Colonic mucosa (tissue), 4 donors: ENCODE measurements around the gene IFNG-AS1. TPM values are rescaled to one million over a fixed set of nuclear protein-coding genes. Genes with fewer than 3 reads are reported as not detected.

Experiments
- DNase-seq: peaks from one replicate; pipeline ENCODE4 v3.0.0-alpha.2; 2020
- H3K27ac ChIP-seq: fragments of 200-600 bp; one replicate; pipeline ENCODE4 v1.8.0; 2021
- H3K27me3 ChIP-seq: fragments of 200-600 bp; one replicate; pipeline ENCODE4 v1.8.0; 2021
- H3K36me3 ChIP-seq: fragments of 200-600 bp; one replicate; pipeline ENCODE4 v1.8.0; 2021
- H3K4me1 ChIP-seq: fragments of 200-600 bp; one replicate; pipeline ENCODE4 v1.8.0; 2021; ENCODE audit warnings: mild to moderate bottlenecking
- H3K4me3 ChIP-seq: fragments of 200-600 bp; one replicate; pipeline ENCODE4 v1.8.0; 2021
- H3K9ac ChIP-seq, 2 donors: one replicate each; pipeline ENCODE4 v1.7.0; 2013; ENCODE audit warnings: control low read depth in 2 of 2, low read depth in 2 of 2, low read length in 2 of 2
- H3K9me3 ChIP-seq: fragments of 200-600 bp; one replicate; pipeline ENCODE4 v1.8.0; 2021
- intact Hi-C: fragments of 100-400 bp; cut with DNase I; formaldehyde crosslinking; loops from one replicate; pipeline ENCODE4 v1.14.1; 2022
- total RNA-seq, 2 donors: library from RNA; stranded (reverse); fragmentation: NEBNext Ultra II Directional in 1 of 2; extraction: Animal tissue kit (Norgen Biotek cat#: 25700) in 1 of 2; gene quantifications; one replicate each; pipeline ENCODE4 v1.2.1, GENCODE V29; 2021
- TF ChIP-seq, protein P1 (sequence below): fragments of 200-600 bp; IDR thresholded peaks from one replicate; pipeline ENCODE4 v1.8.0; 2022; ENCODE audit warnings: antibody characterized with exemption, mild to moderate bottlenecking
- donor health status: healthy.
- donor health status: DM: no; HTN: no; CAD: no.
- donor health status: DM: no; HTN: no; CAD: no.

Gene IFNG-AS1
- total RNA-seq, 2 donors from 2014 or later: not detected

DNA sequence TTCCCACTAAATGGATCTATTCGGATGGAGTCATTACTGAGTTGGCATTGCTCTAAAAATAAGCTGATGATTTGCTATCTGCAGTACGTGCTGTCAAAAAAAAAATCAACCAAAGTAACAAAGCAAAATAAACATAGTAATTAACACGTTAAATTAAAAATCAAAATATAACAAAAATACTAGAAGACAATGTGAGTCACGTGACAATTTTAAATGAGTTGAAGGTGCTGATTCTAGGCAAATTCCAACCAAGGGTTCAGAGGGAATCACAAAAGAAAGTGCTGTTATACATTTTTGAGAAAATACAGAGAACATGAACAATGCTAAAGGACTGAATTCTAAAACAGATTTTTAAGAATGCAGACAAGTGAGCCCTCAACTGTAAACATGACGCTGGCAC, 45.2 kb upstream of the IFNG-AS1 start:
- intact Hi-C loops: loop anchor here (5.0 to 10.0 kb wide), 2 partner anchors 292 to 499 kb away; no protein-coding TSS in a partner anchor
- Histone ChIP-seq H3K9ac (no peak overlapping the region), H3K27ac (no peak overlapping the region), H3K4me1 (peaks cover 5% of the 10 kb centered on the region), H3K4me3 (no peak overlapping the region), H3K36me3 (no peaks in the 10 kb centered on the region), H3K27me3 (no peaks in the 10 kb centered on the region), H3K9me3 (no peaks in the 10 kb centered on the region)
- TF ChIP-seq, protein P1, sequence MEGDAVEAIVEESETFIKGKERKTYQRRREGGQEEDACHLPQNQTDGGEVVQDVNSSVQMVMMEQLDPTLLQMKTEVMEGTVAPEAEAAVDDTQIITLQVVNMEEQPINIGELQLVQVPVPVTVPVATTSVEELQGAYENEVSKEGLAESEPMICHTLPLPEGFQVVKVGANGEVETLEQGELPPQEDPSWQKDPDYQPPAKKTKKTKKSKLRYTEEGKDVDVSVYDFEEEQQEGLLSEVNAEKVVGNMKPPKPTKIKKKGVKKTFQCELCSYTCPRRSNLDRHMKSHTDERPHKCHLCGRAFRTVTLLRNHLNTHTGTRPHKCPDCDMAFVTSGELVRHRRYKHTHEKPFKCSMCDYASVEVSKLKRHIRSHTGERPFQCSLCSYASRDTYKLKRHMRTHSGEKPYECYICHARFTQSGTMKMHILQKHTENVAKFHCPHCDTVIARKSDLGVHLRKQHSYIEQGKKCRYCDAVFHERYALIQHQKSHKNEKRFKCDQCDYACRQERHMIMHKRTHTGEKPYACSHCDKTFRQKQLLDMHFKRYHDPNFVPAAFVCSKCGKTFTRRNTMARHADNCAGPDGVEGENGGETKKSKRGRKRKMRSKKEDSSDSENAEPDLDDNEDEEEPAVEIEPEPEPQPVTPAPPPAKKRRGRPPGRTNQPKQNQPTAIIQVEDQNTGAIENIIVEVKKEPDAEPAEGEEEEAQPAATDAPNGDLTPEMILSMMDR: no peak
- no peak for DNase-seq

DNA sequence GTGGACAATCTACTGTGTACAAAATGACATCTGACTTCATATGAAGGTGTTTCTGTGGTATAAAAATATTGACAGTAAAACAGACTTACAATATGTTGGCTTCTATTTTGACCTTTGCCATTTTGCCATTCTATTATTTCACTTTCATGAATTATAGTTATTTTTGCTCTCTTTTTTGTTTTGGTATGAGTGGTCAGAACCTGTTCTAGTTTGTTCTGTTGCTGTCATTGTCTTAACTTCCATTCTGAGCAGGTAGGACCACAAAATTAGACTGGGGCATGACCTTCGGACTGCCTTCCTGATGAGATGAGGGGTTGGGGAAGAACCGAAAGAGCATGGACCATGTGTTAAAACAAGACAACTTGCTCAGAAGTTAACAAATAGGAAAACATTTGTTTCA, 36.5 kb upstream of the IFNG-AS1 start:
- intact Hi-C loops: no loop called here
- no peak overlapping the region for H3K4me3 ChIP-seq
- TF ChIP-seq, protein P1: no peak
- DNase-seq: no peak
- H3K9ac ChIP-seq: no peak overlapping the region
- no peaks in the 10 kb centered on the region for H3K4me1 ChIP-seq
- H3K27ac ChIP-seq: no peak overlapping the region
- H3K27me3 ChIP-seq: no peaks in the 10 kb centered on the region
- H3K9me3 ChIP-seq: no peaks in the 10 kb centered on the region
- H3K36me3 ChIP-seq: no peaks in the 10 kb centered on the region

DNA sequence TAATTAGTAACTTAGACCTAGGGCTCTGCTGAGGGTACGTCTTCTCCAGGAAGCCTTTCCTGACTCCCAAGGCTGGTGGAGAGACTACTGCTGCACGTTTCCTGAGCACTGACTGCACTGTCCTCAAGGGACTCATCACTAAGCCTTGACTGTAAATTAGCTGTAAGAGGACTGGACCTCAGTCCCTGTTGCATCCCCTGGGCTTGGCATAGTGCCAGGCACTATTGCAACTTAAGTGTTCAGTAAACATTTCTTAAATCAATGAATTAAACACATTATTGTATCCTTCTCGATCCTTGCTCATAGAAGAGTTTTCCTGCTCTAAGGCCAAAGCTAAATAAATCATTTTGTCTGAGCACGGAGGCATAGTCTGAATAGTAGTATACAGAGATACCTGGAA, 31.9 kb upstream of the IFNG-AS1 start:
- no peak overlapping the region for H3K27ac ChIP-seq
- no peaks in the 10 kb centered on the region for H3K27me3 ChIP-seq
- no peak overlapping the region for H3K4me3 ChIP-seq
- no peaks in the 10 kb centered on the region for H3K9me3 ChIP-seq
- intact Hi-C loops: no loop called here
- no peak for DNase-seq
- no peaks in the 10 kb centered on the region for H3K36me3 ChIP-seq
- H3K4me1 ChIP-seq: no peaks in the 10 kb centered on the region
- no peak overlapping the region for H3K9ac ChIP-seq
- TF ChIP-seq, protein P1: no peak

DNA sequence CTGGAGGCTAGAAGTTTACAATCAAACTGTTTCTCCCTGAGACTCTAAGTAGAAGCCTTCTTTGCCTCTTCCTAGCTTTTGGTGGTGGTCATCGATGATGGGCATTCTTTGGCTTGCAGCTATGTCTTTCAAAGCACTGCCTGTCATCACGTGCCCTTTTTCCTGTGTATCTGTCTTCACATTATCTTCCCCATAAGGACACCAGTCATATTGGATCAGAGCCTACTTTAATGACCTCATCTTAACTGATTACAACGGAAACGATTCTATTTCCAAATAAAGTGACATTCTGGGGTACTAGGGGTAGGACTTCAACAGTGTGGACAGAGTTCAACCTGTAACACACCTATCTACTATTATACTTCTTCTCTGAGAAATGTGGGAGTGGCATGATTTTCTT, 31.1 kb upstream of the IFNG-AS1 start:
- Histone ChIP-seq H3K9me3 (no peaks in the 10 kb centered on the region), H3K4me1 (no peaks in the 10 kb centered on the region), H3K36me3 (no peaks in the 10 kb centered on the region), H3K27me3 (no peaks in the 10 kb centered on the region), H3K4me3 (no peak overlapping the region), H3K27ac (no peak overlapping the region), H3K9ac (no peak overlapping the region)
- TF ChIP-seq, protein P1: no peak
- intact Hi-C loops: no loop called here
- no peak for DNase-seq

DNA sequence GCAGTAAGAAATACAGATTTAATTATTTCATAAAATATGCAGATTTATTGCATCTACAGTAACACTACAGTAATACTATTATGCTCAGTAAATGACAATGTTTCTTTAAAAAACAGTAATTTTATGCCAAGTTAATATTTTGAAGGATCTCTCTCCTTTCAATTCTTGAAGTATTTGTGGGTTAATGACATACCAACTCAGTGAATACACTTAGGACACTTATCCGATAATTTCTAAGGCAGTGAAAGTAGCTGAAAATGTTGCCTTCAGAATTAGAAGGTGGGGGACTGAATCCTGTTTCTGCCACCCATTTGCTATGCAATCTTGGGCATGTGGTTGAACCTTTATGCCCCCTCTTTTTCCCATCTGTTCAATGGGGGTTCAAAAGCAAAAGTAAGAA, 24.8 kb upstream of the IFNG-AS1 start:
- DNase-seq: no peak
- H3K36me3 ChIP-seq: no peaks in the 10 kb centered on the region
- intact Hi-C loops: no loop called here
- H3K27me3 ChIP-seq: no peaks in the 10 kb centered on the region
- TF ChIP-seq, protein P1: no peak
- no peak overlapping the region for H3K4me3 ChIP-seq
- H3K9me3 ChIP-seq: no peaks in the 10 kb centered on the region
- H3K27ac ChIP-seq: no peak overlapping the region
- H3K4me1 ChIP-seq: no peaks in the 10 kb centered on the region
- no peak overlapping the region for H3K9ac ChIP-seq

DNA sequence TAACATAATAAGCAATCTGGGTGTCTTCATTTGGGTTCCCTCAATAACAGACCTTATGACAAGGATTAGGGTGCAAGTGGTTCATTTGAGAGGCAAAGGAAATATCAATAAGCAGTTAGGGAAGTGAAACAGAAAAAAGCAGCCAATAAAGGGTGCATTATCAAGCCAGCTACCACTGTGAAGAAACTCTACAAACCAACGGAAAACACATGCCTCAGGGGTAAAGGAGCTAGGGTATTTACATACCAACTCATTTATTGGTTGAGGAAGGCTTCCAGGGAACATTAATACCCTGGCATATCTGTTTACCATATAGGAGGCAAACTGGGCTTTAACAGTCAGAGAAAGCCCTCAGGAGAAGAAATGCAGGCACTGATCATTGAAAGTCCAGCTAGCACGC, 22.7 kb upstream of the IFNG-AS1 start:
- TF ChIP-seq, protein P1: no peak
- no peaks in the 10 kb centered on the region for H3K27me3 ChIP-seq
- no peak overlapping the region for H3K27ac ChIP-seq
- H3K9ac ChIP-seq: no peak overlapping the region
- no peak for DNase-seq
- no peaks in the 10 kb centered on the region for H3K9me3 ChIP-seq
- H3K4me3 ChIP-seq: no peak overlapping the region
- no peaks in the 10 kb centered on the region for H3K36me3 ChIP-seq
- no peaks in the 10 kb centered on the region for H3K4me1 ChIP-seq
- intact Hi-C loops: no loop called here
